Measurements from ENCODE around the gene HIVEP3.

Gene HIVEP3

GRCh38 chr1:41868241-41868998 is 50.3 kb downstream of the HIVEP3 start:
- peak; percentile 13 for DNase-seq

- no peak for DNase-seq
Observed at GRCh38 chr1:41866285-41866684, 52.4 kb downstream of the HIVEP3 start.

GRCh38 chr1:41864471-41865040 is 54.2 kb downstream of the HIVEP3 start:
- DNase-seq: no peak

- no peak for DNase-seq
Observed at GRCh38 chr1:41863718-41864117, 55.0 kb downstream of the HIVEP3 start.

GRCh38 chr1:41862384-41863221 is 56.1 kb downstream of the HIVEP3 start:
- DNase-seq: peak; percentile 42

- peak; percentile 34 for DNase-seq
Observed at GRCh38 chr1:41861535-41862383, 57.0 kb downstream of the HIVEP3 start.

GRCh38 chr1:41860771-41861170 is 58.0 kb downstream of the HIVEP3 start:
- DNase-seq: no peak

- DNase-seq: no peak
Observed at GRCh38 chr1:41860214-41860613, 58.5 kb downstream of the HIVEP3 start.

GRCh38 chr1:41859686-41860085 is 59.0 kb downstream of the HIVEP3 start:
- DNase-seq: no peak

GRCh38 chr1:41856944-41857285 is 61.8 kb downstream of the HIVEP3 start:
- no peak for DNase-seq

GRCh38 chr1:41856151-41856943 is 62.4 kb downstream of the HIVEP3 start:
- no peak for DNase-seq

GRCh38 chr1:41855713-41856112 is 63.0 kb downstream of the HIVEP3 start:
- no peak for DNase-seq

GRCh38 chr1:41853907-41854306 is 64.8 kb downstream of the HIVEP3 start:
- DNase-seq: no peak

GRCh38 chr1:41852091-41852490 is 66.6 kb downstream of the HIVEP3 start:
- no peak for DNase-seq

- peak; percentile 77 for DNase-seq
Observed at GRCh38 chr1:41851589-41851988, 67.1 kb downstream of the HIVEP3 start.

GRCh38 chr1:41850029-41850428 is 68.7 kb downstream of the HIVEP3 start:
- DNase-seq: no peak

GRCh38 chr1:41849211-41849759 is 69.4 kb downstream of the HIVEP3 start:
- DNase-seq: no peak

GRCh38 chr1:41848216-41848952 is 70.3 kb downstream of the HIVEP3 start:
- no peak for DNase-seq

- DNase-seq: no peak
Observed at GRCh38 chr1:41847733-41848132, 71.0 kb downstream of the HIVEP3 start.

- no peak for DNase-seq
Observed at GRCh38 chr1:41846625-41847405, 71.9 kb downstream of the HIVEP3 start.
